Measurements from ENCODE around the gene MOCOS.

The MOCOS gene

GRCh38 chr18:36181441-36181840, 5.9 kb upstream of the MOCOS start:
- no peak for DNase-seq
- in situ Hi-C loops (cut with HindIII; ENCODE audit: low pct_ligation_motif_present, low sequenced_read_pairs): no loop called here
- TF ChIP-seq CTCF (IDR thresholded peaks at IDR 0.05; ENCODE audit: low read depth, low read length, missing control alignments): no peak
- H3K4me3 ChIP-seq (ENCODE audit: low read depth, low read length): no peak overlapping the region
- no peaks in the 10 kb centered on the region for H3K27me3 ChIP-seq (replicated peaks)
- H3K27ac ChIP-seq: no peak overlapping the region
- peaks cover 3% of the 10 kb centered on the region for H3K36me3 ChIP-seq (replicated peaks)

- no peak overlapping the region for H3K4me3 ChIP-seq (ENCODE audit: low read depth, low read length)
- no peak overlapping the region for H3K27ac ChIP-seq
- in situ Hi-C loops (cut with HindIII; ENCODE audit: low pct_ligation_motif_present, low sequenced_read_pairs): no loop called here
- DNase-seq: no peak
- no peaks in the 10 kb centered on the region for H3K36me3 ChIP-seq (replicated peaks)
- TF ChIP-seq CTCF (IDR thresholded peaks at IDR 0.05; ENCODE audit: low read depth, low read length, missing control alignments): no peak
- no peaks in the 10 kb centered on the region for H3K27me3 ChIP-seq (replicated peaks)
These were observed 5.3 kb upstream of the MOCOS start for GRCh38 chr18:36181898-36182506.

- Histone ChIP-seq H3K27ac (no peak overlapping the region), H3K27me3 (replicated peaks) (no peaks in the 10 kb centered on the region), H3K4me3 (ENCODE audit: low read depth, low read length) (no peak overlapping the region), H3K36me3 (replicated peaks) (no peaks in the 10 kb centered on the region)
- DNase-seq: no peak
- TF ChIP-seq CTCF (IDR thresholded peaks at IDR 0.05; ENCODE audit: low read depth, low read length, missing control alignments): no peak
- in situ Hi-C loops (cut with HindIII; ENCODE audit: low pct_ligation_motif_present, low sequenced_read_pairs): no loop called here
These were observed 4.3 kb upstream of the MOCOS start for GRCh38 chr18:36183033-36183432.

- Histone ChIP-seq H3K27me3 (replicated peaks) (no peaks in the 10 kb centered on the region), H3K36me3 (replicated peaks) (no peaks in the 10 kb centered on the region), H3K4me3 (ENCODE audit: low read depth, low read length) (no peak overlapping the region), H3K27ac (no peak overlapping the region)
- TF ChIP-seq CTCF (IDR thresholded peaks at IDR 0.05; ENCODE audit: low read depth, low read length, missing control alignments): no peak
- in situ Hi-C loops (cut with HindIII; ENCODE audit: low pct_ligation_motif_present, low sequenced_read_pairs): no loop called here
- no peak for DNase-seq
These were observed 3.3 kb upstream of the MOCOS start for GRCh38 chr18:36183987-36184386.

- DNase-seq: no peak
- Histone ChIP-seq H3K4me3 (ENCODE audit: low read depth, low read length) (no peak overlapping the region), H3K27me3 (replicated peaks) (no peaks in the 10 kb centered on the region), H3K27ac (no peak overlapping the region), H3K36me3 (replicated peaks) (no peaks in the 10 kb centered on the region)
- TF ChIP-seq CTCF (IDR thresholded peaks at IDR 0.05; ENCODE audit: low read depth, low read length, missing control alignments): no peak
- in situ Hi-C loops (cut with HindIII; ENCODE audit: low pct_ligation_motif_present, low sequenced_read_pairs): no loop called here
These were observed 2.1 kb upstream of the MOCOS start for GRCh38 chr18:36185157-36185556.

- Histone ChIP-seq H3K4me3 (ENCODE audit: low read depth, low read length) (no peak overlapping the region), H3K36me3 (replicated peaks) (no peaks in the 10 kb centered on the region), H3K27me3 (replicated peaks) (no peaks in the 10 kb centered on the region), H3K27ac (no peak overlapping the region)
- no peak for TF ChIP-seq CTCF (IDR thresholded peaks at IDR 0.05; ENCODE audit: low read depth, low read length, missing control alignments)
- DNase-seq: no peak
- in situ Hi-C loops (cut with HindIII; ENCODE audit: low pct_ligation_motif_present, low sequenced_read_pairs): no loop called here
These were observed 1.3 kb upstream of the MOCOS start for GRCh38 chr18:36185901-36186460.
